Measurements from ENCODE around the gene RLN3. TPM values are rescaled to one million over a fixed set of nuclear protein-coding genes. Genes with fewer than 3 reads are reported as not detected.

The RLN3 gene
- total RNA-seq, 1 experiment from 2014 or later: not detected

DNA sequence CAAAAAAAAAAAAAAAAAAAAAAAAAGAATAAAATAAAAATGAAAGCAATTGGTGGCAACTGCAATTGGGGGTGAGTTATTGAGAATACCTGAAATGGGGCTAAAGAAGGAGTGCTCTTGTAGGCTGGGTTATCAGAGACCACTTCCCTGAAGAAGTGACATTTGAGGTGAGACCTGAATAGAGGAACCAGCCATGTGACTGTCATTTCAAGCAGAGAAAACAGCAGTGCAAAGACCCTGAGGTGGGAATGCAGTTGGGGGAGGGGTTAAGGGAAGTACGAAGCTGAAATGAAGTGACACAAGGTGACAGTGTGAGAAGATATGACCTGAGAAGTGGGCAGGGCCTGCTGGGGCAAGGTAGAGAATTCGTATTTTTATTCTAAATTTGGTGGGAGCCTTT lies 38.2 kb downstream of the RLN3 start:
- no peaks in the 10 kb centered on the region for H3K9me3 ChIP-seq (ENCODE audit: low read depth, low read length, poor library complexity, severe bottlenecking)
- ChIA-PET POLR2A (ENCODE audit: low non-redundant PET) (no interaction called here), CTCF (no interaction called here)
- H3K4me1 ChIP-seq (ENCODE audit: insufficient read depth, low read length, poor library complexity, severe bottlenecking): no peaks in the 10 kb centered on the region
- H3K27ac ChIP-seq (ENCODE audit: low read depth, low read length, poor library complexity, severe bottlenecking): no peak overlapping the region
- intact Hi-C loops (cut with micrococcal nuclease; ENCODE audit: unreplicated experiment): no loop called here
- no peaks in the 10 kb centered on the region for H3K27me3 ChIP-seq (replicated peaks; ENCODE audit: insufficient read depth, low read depth, low read length, poor library complexity)
- no peak for DNase-seq (ENCODE audit: low spot score)
- H3K36me3 ChIP-seq (ENCODE audit: insufficient read depth, low read length, poor library complexity, severe bottlenecking): no peaks in the 10 kb centered on the region
- no TSS peak for BruUV-seq (replicated peaks)
- no peak overlapping the region for H3K4me3 ChIP-seq (ENCODE audit: low read depth, low read length, poor library complexity, severe bottlenecking)
- TF ChIP-seq, protein P1, sequence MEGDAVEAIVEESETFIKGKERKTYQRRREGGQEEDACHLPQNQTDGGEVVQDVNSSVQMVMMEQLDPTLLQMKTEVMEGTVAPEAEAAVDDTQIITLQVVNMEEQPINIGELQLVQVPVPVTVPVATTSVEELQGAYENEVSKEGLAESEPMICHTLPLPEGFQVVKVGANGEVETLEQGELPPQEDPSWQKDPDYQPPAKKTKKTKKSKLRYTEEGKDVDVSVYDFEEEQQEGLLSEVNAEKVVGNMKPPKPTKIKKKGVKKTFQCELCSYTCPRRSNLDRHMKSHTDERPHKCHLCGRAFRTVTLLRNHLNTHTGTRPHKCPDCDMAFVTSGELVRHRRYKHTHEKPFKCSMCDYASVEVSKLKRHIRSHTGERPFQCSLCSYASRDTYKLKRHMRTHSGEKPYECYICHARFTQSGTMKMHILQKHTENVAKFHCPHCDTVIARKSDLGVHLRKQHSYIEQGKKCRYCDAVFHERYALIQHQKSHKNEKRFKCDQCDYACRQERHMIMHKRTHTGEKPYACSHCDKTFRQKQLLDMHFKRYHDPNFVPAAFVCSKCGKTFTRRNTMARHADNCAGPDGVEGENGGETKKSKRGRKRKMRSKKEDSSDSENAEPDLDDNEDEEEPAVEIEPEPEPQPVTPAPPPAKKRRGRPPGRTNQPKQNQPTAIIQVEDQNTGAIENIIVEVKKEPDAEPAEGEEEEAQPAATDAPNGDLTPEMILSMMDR (conservative IDR thresholded peaks at IDR 0.05; ENCODE audit: low read depth, low read length): no peak
- TF ChIP-seq EZH2 (IDR thresholded peaks at IDR 0.05; ENCODE audit: borderline replicate concordance, low read depth, low read length, poor library complexity, severe bottlenecking): no peak

DNA sequence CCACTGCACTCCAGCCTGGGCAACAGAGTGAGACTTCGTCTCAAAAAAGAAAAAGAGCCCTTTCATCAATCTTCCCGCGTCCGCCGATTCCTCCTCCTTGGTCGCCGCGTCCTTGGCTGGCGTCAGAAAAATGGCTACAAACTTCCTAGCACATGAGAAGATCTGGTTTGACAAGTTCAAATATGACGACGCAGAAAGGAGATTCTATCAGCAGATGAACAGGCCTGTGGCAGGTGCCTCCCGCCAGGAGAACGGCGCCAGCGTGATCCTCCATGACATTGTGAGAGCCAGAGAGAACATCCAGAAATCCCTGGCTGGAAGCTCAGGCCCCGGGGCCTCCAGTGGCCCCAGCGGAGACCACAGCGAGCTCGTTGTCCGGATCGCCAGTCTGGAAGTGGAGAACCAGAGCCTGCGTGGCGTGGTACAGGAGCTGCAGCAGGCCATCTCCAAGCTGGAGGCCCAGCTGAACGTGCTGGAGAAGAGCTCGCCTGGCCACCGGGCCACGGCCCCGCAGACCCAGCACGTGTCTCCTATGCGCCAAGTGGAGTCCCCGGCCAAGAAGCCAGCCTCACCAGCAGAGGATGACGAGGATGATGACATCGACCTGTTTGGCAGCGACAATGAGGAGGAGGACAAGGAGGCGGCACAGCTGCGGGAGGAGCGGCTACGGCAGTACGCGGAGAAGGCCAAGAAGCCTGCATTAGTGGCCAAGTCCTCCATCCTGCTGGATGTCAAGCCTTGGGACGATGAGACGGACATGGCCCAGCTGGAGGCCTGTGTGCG lies 42.5 kb downstream of the RLN3 start:
- no peak overlapping the region for H3K4me3 ChIP-seq (ENCODE audit: low read depth, low read length, poor library complexity, severe bottlenecking)
- CTCF ChIA-PET: interaction anchor here (0.6 to 1.1 kb wide), 5 partner anchors 8 to 358 kb away, joined by 3 to 9 read pairs (median 3); partner anchors contain the start of gene PALM3
- BruUV-seq (replicated peaks): no TSS peak
- peaks cover 24% of the 10 kb centered on the region for H3K4me1 ChIP-seq (ENCODE audit: insufficient read depth, low read length, poor library complexity, severe bottlenecking)
- H3K27me3 ChIP-seq (replicated peaks; ENCODE audit: insufficient read depth, low read depth, low read length, poor library complexity): no peaks in the 10 kb centered on the region
- TF ChIP-seq, protein P1 (conservative IDR thresholded peaks at IDR 0.05; ENCODE audit: low read depth, low read length): no peak
- no peak for TF ChIP-seq EZH2 (IDR thresholded peaks at IDR 0.05; ENCODE audit: borderline replicate concordance, low read depth, low read length, poor library complexity, severe bottlenecking)
- DNase-seq (ENCODE audit: low spot score): no peak
- intact Hi-C loops (cut with micrococcal nuclease; ENCODE audit: unreplicated experiment): loop anchor here (5.0 kb wide), 2 partner anchors 63 to 473 kb away; partner anchors contain the start of gene RFX1
- no peak overlapping the region for H3K27ac ChIP-seq (ENCODE audit: low read depth, low read length, poor library complexity, severe bottlenecking)
- POLR2A ChIA-PET (ENCODE audit: low non-redundant PET): no interaction called here
- H3K9me3 ChIP-seq (ENCODE audit: low read depth, low read length, poor library complexity, severe bottlenecking): no peaks in the 10 kb centered on the region
- H3K36me3 ChIP-seq (ENCODE audit: insufficient read depth, low read length, poor library complexity, severe bottlenecking): no peaks in the 10 kb centered on the region

DNA sequence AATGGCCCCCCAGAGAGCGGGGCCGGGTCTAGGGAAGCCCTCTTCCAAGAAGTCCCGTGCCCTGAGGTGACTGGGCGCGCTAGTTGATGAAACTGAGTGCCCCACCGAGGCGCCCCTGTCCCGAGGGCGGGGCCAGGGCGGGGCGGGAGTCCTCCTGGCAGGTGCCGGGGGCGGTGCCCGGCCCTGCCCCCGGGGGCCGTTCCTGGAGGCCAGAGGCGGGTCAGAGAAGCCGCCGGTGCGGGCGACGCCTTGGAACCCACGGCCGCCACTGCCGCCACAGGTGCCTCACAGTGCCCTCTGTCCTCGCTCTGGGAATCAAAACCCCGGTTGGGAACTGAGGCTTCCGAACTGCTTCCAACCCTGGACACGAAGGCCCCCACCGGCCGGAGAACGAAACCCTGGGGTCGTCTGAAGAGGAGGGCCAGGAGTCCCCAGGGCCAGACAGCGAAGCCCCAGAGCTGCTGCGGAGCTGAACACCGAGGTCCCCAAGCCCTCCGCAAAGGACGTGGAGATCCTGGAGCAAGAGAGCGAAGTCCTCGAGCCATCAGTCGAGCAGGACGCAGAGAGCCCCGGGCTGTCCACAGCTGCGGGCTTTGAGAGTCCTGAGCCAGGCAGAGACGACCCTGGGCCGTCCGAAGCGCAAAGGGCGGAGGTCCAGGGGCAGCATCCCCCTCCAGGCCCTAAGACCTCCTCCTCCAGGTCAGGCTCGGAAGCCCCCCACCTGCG lies 44.8 kb downstream of the RLN3 start, which contains the start of gene MISP3:
MISP3 (plus strand) TSS at position 252 of the 726 bp plus-strand sequence. CDS start 524 bp downstream, outside the sequence.
- peak; percentile 54 for DNase-seq (ENCODE audit: low spot score)
- peaks cover 24% of the 10 kb centered on the region for H3K4me1 ChIP-seq (ENCODE audit: insufficient read depth, low read length, poor library complexity, severe bottlenecking)
- no peaks in the 10 kb centered on the region for H3K27me3 ChIP-seq (replicated peaks; ENCODE audit: insufficient read depth, low read depth, low read length, poor library complexity)
- H3K27ac ChIP-seq (ENCODE audit: low read depth, low read length, poor library complexity, severe bottlenecking): no peak within 1 kb of the TSS
- BruUV-seq (replicated peaks): no TSS peak
- H3K9me3 ChIP-seq (ENCODE audit: low read depth, low read length, poor library complexity, severe bottlenecking): no peaks in the 10 kb centered on the region
- H3K36me3 ChIP-seq (ENCODE audit: insufficient read depth, low read length, poor library complexity, severe bottlenecking): no peaks in the 10 kb centered on the region
- no peak for TF ChIP-seq EZH2 (IDR thresholded peaks at IDR 0.05; ENCODE audit: borderline replicate concordance, low read depth, low read length, poor library complexity, severe bottlenecking)
- ChIA-PET CTCF (interaction anchor here (0.5 to 1.7 kb wide), 3 partner anchors 14 to 796 kb away, joined by 3 to 5 read pairs (median 3); partner anchors contain the start of gene IL27RA), POLR2A (ENCODE audit: low non-redundant PET) (no interaction called here)
- H3K4me3 ChIP-seq (ENCODE audit: low read depth, low read length, poor library complexity, severe bottlenecking): peak within 1 kb of the TSS; percentile 49
- intact Hi-C loops (cut with micrococcal nuclease; ENCODE audit: unreplicated experiment): loop anchor here (1.0 to 5.0 kb wide), 3 partner anchors 65 to 475 kb away; partner anchors contain the start of gene RFX1

Data from A673 (cell line).